ENCODE measurements around the gene GULP1.

DNA sequence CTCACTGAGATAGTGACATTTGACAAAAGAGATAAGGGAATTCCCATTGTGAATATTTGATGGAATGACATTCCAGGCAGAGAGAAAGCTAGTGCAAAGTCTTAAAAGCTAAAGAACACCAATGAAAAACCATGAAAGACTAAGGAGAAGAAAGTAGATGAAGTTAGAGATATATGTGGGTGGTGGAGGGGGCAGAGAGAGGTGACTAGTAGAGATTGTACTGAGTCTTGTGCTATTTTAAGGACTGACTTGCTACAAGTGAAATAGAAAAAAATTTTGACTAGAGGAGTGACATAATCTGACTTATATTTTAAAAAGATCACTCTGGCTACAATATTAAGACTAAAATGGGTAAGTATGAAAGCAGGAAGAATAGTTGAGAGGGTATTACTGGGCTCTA lies 35.3 kb upstream of the GULP1 start:
- TF ChIP-seq SMAD1 (IDR thresholded peaks at IDR 0.05; ENCODE audit: low read depth, partially characterized antibody) (no peak), NR2C1 (IDR thresholded peaks at IDR 0.05) (no peak), CTCF (IDR thresholded peaks at IDR 0.05 in 2 of 3, conservative IDR thresholded peaks at IDR 0.05 in 1 of 3; ENCODE audit: control insufficient read depth in 2 of 3, extremely low read depth in 1 of 3, insufficient read depth in 1 of 3, low read depth in 3 of 3, low read length in 3 of 3) (no peak), LARP7 (IDR thresholded peaks at IDR 0.05) (no peak), PBX3 (IDR thresholded peaks at IDR 0.05; ENCODE audit: insufficient replicate concordance, low read depth, low read length) (no peak), YY1 (IDR thresholded peaks at IDR 0.05; ENCODE audit: low read depth, low read length) (no peak), NFYA (IDR thresholded peaks at IDR 0.05; ENCODE audit: borderline replicate concordance, low read depth, low read length) (no peak), POLR2A (IDR thresholded peaks at IDR 0.05; ENCODE audit: low read depth, low read length) (no peak), BHLHE40 (IDR thresholded peaks at IDR 0.05; ENCODE audit: borderline replicate concordance in 1 of 2, low read depth in 2 of 2, low read length in 1 of 2) (no peak), POLR2AphosphoS5 (IDR thresholded peaks at IDR 0.05; ENCODE audit: low read length) (no peak), DPF2 (IDR thresholded peaks at IDR 0.05) (no peak)
- TF ChIP-seq, protein P1, sequence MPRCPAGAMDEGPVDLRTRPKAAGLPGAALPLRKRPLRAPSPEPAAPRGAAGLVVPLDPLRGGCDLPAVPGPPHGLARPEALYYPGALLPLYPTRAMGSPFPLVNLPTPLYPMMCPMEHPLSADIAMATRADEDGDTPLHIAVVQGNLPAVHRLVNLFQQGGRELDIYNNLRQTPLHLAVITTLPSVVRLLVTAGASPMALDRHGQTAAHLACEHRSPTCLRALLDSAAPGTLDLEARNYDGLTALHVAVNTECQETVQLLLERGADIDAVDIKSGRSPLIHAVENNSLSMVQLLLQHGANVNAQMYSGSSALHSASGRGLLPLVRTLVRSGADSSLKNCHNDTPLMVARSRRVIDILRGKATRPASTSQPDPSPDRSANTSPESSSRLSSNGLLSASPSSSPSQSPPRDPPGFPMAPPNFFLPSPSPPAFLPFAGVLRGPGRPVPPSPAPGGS (IDR thresholded peaks at IDR 0.05; ENCODE audit: borderline replicate concordance, insufficient read depth, low read depth, low read length, poor library complexity, severe bottlenecking), result no peak
